Fibroblast of mammary gland (primary cell): ENCODE measurements around the gene PABPN1L.

ENCODE experiments used
- DNase-seq: peaks from one replicate; pipeline ENCODE4 v3.0.0-alpha.2; 2010; ENCODE audit warnings: low read depth
- H3K4me3 ChIP-seq: 2 replicates; pipeline ENCODE4 v1.5.1; 2011; ENCODE audit warnings: low read depth, mild to moderate bottlenecking, low read length, moderate library complexity; ENCODE audit not compliant: control insufficient read depth
- TF ChIP-seq, protein P1 (sequence below): conservative IDR thresholded peaks from 2 replicates; pipeline ENCODE4 v1.5.1; 2011; ENCODE audit warnings: low read depth, low read length, inconsistent platforms; ENCODE audit not compliant: control insufficient read depth, insufficient read depth

PABPN1L gene, protein sequence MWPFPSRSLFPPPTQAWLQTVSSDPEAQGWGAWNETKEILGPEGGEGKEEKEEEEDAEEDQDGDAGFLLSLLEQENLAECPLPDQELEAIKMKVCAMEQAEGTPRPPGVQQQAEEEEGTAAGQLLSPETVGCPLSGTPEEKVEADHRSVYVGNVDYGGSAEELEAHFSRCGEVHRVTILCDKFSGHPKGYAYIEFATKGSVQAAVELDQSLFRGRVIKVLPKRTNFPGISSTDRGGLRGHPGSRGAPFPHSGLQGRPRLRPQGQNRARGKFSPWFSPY

DNA sequence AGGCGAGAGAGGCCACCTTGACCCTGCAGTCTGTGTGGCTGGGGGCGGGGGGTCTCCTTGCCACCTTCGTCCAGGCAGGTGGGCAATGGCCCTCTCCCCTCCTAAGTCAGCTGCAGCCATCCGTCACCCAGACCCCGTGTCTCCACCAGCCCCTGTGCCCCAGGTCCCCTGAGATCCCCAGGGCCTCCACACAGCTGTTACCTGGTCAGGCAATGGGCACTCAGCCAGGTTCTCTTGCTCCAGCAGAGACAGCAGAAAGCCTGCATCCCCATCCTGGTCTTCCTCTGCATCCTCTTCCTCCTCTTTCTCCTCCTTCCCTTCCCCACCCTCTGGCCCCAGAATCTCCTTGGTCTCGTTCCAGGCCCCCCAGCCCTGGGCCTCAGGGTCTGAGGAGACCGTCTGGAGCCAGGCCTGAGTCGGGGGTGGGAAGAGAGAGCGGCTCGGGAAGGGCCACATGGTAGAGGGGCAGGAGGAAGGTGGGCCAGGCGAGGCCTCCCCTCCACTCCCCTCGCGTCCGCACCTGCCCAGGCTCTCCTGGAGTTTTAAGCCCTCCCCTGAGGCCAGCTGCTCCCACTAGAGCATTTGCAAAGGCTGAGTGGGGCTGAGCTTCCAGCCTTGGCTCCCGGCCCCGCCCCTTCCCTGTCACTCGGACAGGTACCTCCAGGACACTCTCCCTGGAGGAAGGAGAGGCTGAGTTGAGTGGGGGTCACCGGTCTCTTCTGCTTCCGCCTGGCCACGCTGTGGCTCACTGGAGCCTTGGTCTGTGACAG, at the start of gene PABPN1L:
Gene PABPN1L (minus strand): TSS at position 510 of the 770 bp plus-strand sequence. CDS start 54 bp downstream, at position 456.
- H3K4me3 ChIP-seq = no peak within 1 kb of the TSS
- TF ChIP-seq, protein P1, sequence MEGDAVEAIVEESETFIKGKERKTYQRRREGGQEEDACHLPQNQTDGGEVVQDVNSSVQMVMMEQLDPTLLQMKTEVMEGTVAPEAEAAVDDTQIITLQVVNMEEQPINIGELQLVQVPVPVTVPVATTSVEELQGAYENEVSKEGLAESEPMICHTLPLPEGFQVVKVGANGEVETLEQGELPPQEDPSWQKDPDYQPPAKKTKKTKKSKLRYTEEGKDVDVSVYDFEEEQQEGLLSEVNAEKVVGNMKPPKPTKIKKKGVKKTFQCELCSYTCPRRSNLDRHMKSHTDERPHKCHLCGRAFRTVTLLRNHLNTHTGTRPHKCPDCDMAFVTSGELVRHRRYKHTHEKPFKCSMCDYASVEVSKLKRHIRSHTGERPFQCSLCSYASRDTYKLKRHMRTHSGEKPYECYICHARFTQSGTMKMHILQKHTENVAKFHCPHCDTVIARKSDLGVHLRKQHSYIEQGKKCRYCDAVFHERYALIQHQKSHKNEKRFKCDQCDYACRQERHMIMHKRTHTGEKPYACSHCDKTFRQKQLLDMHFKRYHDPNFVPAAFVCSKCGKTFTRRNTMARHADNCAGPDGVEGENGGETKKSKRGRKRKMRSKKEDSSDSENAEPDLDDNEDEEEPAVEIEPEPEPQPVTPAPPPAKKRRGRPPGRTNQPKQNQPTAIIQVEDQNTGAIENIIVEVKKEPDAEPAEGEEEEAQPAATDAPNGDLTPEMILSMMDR = no peak
- no peak for DNase-seq

DNA sequence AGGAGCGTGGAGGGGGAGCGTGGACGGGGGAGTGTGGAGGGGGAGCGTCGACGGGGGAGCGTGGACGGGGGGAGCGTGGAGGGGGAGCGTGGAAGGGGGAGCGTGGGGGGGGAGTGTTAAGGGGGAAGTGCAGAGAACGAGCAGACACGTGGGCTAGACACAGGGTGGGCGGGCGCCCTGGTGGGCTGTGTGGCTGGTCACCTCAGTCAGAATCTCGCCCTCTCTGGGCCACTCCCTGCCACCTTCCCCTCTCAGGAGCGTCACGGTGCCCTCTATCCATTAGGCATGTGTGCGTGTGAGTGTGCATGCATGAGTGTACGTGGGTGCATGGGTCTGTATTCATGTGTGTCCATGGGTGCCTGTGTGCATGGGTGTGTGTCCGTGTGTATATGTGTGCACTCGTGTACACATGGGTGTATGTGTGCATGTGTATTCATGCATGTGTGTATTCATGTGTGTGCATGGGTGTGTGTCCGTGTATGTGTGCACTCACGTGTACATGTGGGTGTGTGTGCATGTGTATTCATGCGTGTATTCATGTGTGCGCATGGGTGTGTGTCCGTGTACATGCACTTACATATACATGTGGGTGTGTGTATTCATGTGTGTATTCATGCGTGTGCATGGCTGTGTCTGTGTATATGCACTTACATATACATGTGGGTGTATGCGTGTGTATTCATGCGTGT, 49.3 kb upstream of the PABPN1L start:
- DNase-seq = no peak
- no peak overlapping the region for H3K4me3 ChIP-seq
- TF ChIP-seq, protein P1 = no peak

DNA sequence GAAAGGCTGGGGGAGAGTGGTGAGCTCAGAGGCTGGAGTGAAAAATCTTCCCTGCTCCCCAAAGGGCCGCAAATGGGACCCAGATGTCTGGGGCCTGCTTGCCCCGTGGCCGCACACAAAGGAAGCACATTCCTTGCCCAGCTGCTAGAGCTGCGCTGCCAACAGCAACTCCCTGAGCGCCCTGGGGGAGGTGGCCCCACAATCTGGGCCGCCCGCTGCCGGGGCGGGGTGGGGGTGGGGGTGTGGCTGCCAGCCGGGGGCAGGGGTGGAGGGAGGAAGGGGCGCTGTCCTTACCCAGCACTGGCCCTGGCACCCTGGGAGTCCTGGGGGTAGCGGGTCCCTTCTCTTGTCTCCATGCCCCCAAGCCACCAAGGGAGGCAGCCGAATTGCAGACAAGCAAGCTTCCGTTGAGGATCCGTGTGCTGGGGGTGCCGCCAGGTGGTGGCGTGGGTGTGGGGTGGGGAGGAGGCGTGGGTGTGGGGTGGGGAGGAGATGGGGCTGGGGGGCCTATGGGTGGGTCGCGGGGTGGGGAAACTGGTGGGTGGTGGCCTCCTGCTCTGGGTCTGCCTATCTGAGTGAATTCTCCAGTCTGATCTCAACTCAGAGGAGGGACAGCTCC, 48.4 kb upstream of the PABPN1L start:
- peak; percentile 75 for DNase-seq
- TF ChIP-seq, protein P1 = no peak
- H3K4me3 ChIP-seq = no peak overlapping the region

DNA sequence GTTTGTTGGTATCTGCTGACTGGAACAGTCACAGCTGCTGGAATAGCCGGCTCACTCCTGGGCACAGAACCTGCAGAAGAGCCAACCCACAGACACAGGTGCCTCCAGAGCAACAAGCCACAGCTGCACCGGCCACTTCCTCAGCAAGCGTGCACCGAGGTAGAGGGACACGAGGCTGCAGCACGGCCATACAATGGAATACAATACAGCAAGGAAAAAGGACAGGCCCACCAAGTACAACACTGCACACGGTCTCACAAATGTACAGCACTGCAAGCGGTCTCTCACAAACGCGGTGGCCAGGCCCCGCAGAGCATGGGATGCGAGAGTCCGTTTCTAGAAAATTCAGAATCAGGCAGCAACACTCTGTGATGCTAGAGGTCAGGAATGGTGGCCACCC, 47.4 kb upstream of the PABPN1L start:
- H3K4me3 ChIP-seq = no peak overlapping the region
- TF ChIP-seq, protein P1 = no peak
- DNase-seq = no peak

DNA sequence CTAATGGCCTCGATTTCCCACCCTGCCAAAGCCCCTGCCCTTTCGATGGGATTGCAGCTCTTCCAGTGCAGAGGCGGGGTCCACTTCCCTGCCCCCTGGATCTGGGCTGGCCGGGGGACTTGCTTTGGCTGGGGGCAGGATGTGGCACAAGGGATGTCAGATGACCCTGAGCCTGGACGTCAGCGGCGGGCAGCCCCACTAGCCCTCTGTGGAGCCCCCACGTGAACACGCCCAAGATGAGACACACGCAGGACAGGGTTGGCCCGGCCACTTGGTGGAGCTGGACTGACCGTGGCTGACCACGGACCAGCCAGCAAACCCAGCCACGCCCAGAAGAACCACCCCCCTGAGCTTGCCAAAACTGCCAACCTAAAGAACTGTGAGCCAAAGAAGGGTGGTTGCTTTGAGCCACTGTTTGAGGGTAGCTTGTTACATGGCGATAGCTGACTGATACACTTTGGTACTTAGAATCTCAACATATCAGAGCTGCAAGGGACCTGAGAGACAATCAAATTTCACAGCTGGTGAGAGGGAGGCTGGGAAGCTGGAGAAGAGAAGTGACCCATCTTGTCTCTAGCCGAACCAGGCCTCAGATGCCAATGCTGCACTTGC, 46.6 kb upstream of the PABPN1L start:
- DNase-seq = no peak
- TF ChIP-seq, protein P1 = no peak
- H3K4me3 ChIP-seq = no peak overlapping the region

DNA sequence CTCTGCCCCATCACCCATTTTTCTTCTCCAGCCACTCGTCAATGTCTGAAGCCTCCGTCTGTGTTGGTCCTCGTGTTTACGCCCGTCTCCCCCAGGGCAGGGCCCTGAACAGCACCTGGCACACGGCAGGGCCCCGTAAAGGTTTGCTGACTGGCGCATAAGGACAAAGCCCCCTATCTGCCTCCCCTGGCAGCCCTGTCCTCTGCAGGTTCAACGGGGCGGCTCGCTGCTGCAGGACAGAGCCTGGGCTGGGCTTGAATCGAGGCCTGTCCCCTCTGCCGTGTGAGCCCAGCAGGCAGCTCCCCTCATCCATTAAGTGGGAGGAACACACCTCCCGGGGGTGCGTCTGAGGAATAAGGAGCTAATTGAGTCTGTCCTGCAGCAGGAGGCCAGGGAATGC, 46.1 kb upstream of the PABPN1L start:
- TF ChIP-seq, protein P1 = no peak
- DNase-seq = no peak
- H3K4me3 ChIP-seq = no peak overlapping the region
